PC-3 (cell line): ENCODE data around the gene NR1I2.

Experiments used
- CTCF ChIP-seq: fragments of 300-600 bp; sonication (generic); conservative IDR thresholded peaks from 2 replicates; pipeline ENCODE4 v1.5.1; 2017; ENCODE audit warnings: antibody characterized with exemption, low read depth, mild to moderate bottlenecking, low read length
- EZH2 ChIP-seq: fragments of 300-600 bp; sonication (generic); IDR thresholded peaks from one replicate; pipeline ENCODE4 v1.6.1; 2017; ENCODE audit warnings: antibody characterized with exemption, mild to moderate bottlenecking, low read length; ENCODE audit not compliant: unreplicated experiment
- EZH2phosphoT487 ChIP-seq: fragments of 300-600 bp; sonication (generic); IDR thresholded peaks from 2 replicates; pipeline ENCODE4 v1.6.1; 2018; ENCODE audit warnings: mild to moderate bottlenecking, antibody characterized with exemption, low read length, borderline replicate concordance

DNA sequence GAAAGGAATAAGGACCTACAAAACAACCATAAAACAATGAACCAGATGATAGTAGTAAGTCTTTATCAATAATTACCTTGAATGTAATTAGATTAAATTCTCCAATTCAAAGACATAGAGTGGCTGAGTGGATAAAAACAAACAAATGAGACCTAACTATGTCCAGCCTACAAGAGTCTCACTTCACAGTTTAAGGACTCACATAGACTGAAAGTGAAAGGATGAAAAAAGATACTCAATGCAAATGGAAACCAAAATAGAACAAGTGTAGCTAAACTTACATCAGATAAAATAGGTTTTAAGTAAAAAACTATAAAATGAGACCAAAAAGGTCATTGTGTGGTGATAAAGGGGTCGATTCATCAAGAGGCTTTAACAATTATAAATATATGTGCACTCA lies 21.9 kb upstream of the NR1I2 start:
- TF ChIP-seq CTCF (no peak), EZH2 (no peak), EZH2phosphoT487 (no peak)
